Measurements from ENCODE around the gene CPVL. TPM values are rescaled to one million over a fixed set of nuclear protein-coding genes. Genes with fewer than 3 reads are reported as not detected.

CPVL gene
- total RNA-seq, 2 experiments from 2014 or later: not detected

DNA sequence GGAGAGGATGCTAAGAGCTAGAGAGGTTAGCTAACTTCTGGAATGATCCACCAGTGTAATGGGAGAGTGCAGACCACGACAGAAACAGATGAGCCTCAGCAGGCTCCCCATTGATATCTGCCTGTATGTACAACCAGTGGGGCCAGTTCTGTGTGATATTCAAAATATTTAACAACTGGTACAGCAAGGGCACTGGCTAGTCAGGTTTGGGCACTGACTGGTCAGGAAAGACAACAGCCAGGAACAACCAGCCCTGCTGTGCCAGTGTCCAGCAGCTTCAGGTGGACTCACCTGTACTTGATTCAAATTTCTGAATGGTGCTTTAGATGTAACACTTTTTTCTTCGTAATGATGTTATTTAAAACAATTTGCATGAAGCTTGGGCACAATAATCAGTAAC, 182.3 kb downstream of the CPVL start:
- BruUV-seq (replicated peaks): no TSS peak
- no peaks in the 10 kb centered on the region for H3K36me3 ChIP-seq (ENCODE audit: insufficient read depth, low read length)
- H3K9me3 ChIP-seq (ENCODE audit: low read length): no peaks in the 10 kb centered on the region
- no peak overlapping the region for H2AFZ ChIP-seq (ENCODE audit: low read length)
- DNase-seq (ENCODE audit: low spot score): no peak
- H3K27ac ChIP-seq (ENCODE audit: low read depth, low read length, poor library complexity, severe bottlenecking): no peak overlapping the region
- ChIA-PET POLR2A (interaction anchor here (0.6 kb wide), 1 partner anchor 108 kb away, joined by 3 read pairs; no protein-coding TSS in a partner anchor), CTCF (ENCODE audit: unreplicated experiment) (no interaction called here)
- intact Hi-C loops (cut with micrococcal nuclease; ENCODE audit: unreplicated experiment): no loop called here
- no peak overlapping the region for H3K4me2 ChIP-seq (ENCODE audit: low read length)
- no peaks in the 10 kb centered on the region for H3K79me2 ChIP-seq (ENCODE audit: insufficient read depth, low read depth, low read length)
- no peaks in the 10 kb centered on the region for H3K4me1 ChIP-seq (ENCODE audit: insufficient read depth, low read length, poor library complexity, severe bottlenecking)
- H3K9me2 ChIP-seq (ENCODE audit: insufficient read depth, low read length): no peaks in the 10 kb centered on the region
- no peak for TF ChIP-seq EZH2phosphoT487 (IDR thresholded peaks at IDR 0.05; ENCODE audit: borderline replicate concordance, low read depth, low read length)
- TF ChIP-seq CTCF (conservative IDR thresholded peaks at IDR 0.05; ENCODE audit: low read length): no peak
- no peaks in the 10 kb centered on the region for H4K20me1 ChIP-seq (ENCODE audit: insufficient read depth, low read length)
- H3K4me3 ChIP-seq (ENCODE audit: low read depth, low read length, poor library complexity, severe bottlenecking): no peak overlapping the region

GRCh38 chr7:28961972-28962371, 184.4 kb downstream of the CPVL start:
- no TSS peak for BruUV-seq (replicated peaks)
- Histone ChIP-seq H4K20me1 (ENCODE audit: insufficient read depth, low read length) (no peaks in the 10 kb centered on the region), H3K36me3 (ENCODE audit: insufficient read depth, low read length) (no peaks in the 10 kb centered on the region), H3K4me1 (ENCODE audit: insufficient read depth, low read length, poor library complexity, severe bottlenecking) (no peaks in the 10 kb centered on the region), H3K4me3 (ENCODE audit: low read depth, low read length, poor library complexity, severe bottlenecking) (no peak overlapping the region), H2AFZ (ENCODE audit: low read length) (no peak overlapping the region), H3K4me2 (ENCODE audit: low read length) (no peak overlapping the region), H3K9me3 (ENCODE audit: low read length) (no peaks in the 10 kb centered on the region), H3K27ac (ENCODE audit: low read depth, low read length, poor library complexity, severe bottlenecking) (no peak overlapping the region), H3K79me2 (ENCODE audit: insufficient read depth, low read depth, low read length) (no peaks in the 10 kb centered on the region), H3K9me2 (ENCODE audit: insufficient read depth, low read length) (no peaks in the 10 kb centered on the region)
- TF ChIP-seq EZH2phosphoT487 (IDR thresholded peaks at IDR 0.05; ENCODE audit: borderline replicate concordance, low read depth, low read length): no peak
- no peak for TF ChIP-seq CTCF (conservative IDR thresholded peaks at IDR 0.05; ENCODE audit: low read length)
- ChIA-PET POLR2A (interaction anchor here (0.8 to 1.1 kb wide), 3 partner anchors 21 to 37 kb away, joined by 3 read pairs; no protein-coding TSS in a partner anchor), CTCF (ENCODE audit: unreplicated experiment) (no interaction called here)
- no peak for DNase-seq (ENCODE audit: low spot score)
- intact Hi-C loops (cut with micrococcal nuclease; ENCODE audit: unreplicated experiment): no loop called here

- no peaks in the 10 kb centered on the region for H3K79me2 ChIP-seq (ENCODE audit: insufficient read depth, low read depth, low read length)
- ChIA-PET POLR2A (no interaction called here), CTCF (ENCODE audit: unreplicated experiment) (no interaction called here)
- H3K4me2 ChIP-seq (ENCODE audit: low read length): no peak overlapping the region
- TF ChIP-seq EZH2phosphoT487 (IDR thresholded peaks at IDR 0.05; ENCODE audit: borderline replicate concordance, low read depth, low read length) (no peak), CTCF (conservative IDR thresholded peaks at IDR 0.05; ENCODE audit: low read length) (no peak)
- intact Hi-C loops (cut with micrococcal nuclease; ENCODE audit: unreplicated experiment): no loop called here
- no peak overlapping the region for H3K4me3 ChIP-seq (ENCODE audit: low read depth, low read length, poor library complexity, severe bottlenecking)
- H2AFZ ChIP-seq (ENCODE audit: low read length): no peak overlapping the region
- no peaks in the 10 kb centered on the region for H3K4me1 ChIP-seq (ENCODE audit: insufficient read depth, low read length, poor library complexity, severe bottlenecking)
- no peak for DNase-seq (ENCODE audit: low spot score)
- no peaks in the 10 kb centered on the region for H3K9me3 ChIP-seq (ENCODE audit: low read length)
- BruUV-seq (replicated peaks): no TSS peak
- H3K9me2 ChIP-seq (ENCODE audit: insufficient read depth, low read length): no peaks in the 10 kb centered on the region
- no peaks in the 10 kb centered on the region for H3K36me3 ChIP-seq (ENCODE audit: insufficient read depth, low read length)
- no peak overlapping the region for H3K27ac ChIP-seq (ENCODE audit: low read depth, low read length, poor library complexity, severe bottlenecking)
- no peaks in the 10 kb centered on the region for H4K20me1 ChIP-seq (ENCODE audit: insufficient read depth, low read length)
Measured at GRCh38 chr7:28960071-28960840, 186.1 kb downstream of the CPVL start.
